Neural cell (in vitro differentiated cells): ENCODE results near the gene KLHL34.

Source experiments
- CTCF ChIP-seq: fragments of 450-650 bp; IDR thresholded peaks from 2 replicates; pipeline ENCODE4 v1.5.1; 2014; ENCODE audit warnings: antibody characterized with exemption, mild to moderate bottlenecking, moderate library complexity; ENCODE audit not compliant: poor library complexity, severe bottlenecking
- EZH2 ChIP-seq: fragments of 200-600, 300-800 bp; shearing (Covaris generic), sonication (generic); IDR thresholded peaks from 2 replicates; pipeline ENCODE4 v1.6.1; 2014; ENCODE audit warnings: antibody characterized with exemption, low read length, borderline replicate concordance, mild to moderate bottlenecking; ENCODE audit not compliant: insufficient read depth, poor library complexity, severe bottlenecking
- POLR2AphosphoS5 ChIP-seq: IDR thresholded peaks from 2 replicates; pipeline ENCODE4 v1.6.1; 2012
- RAD21 ChIP-seq: fragments of 450-650 bp; conservative IDR thresholded peaks from 2 replicates; pipeline ENCODE4 v1.6.1; 2014; ENCODE audit warnings: antibody characterized with exemption, mild to moderate bottlenecking, moderate library complexity
- REST ChIP-seq: IDR thresholded peaks from 2 replicates; pipeline ENCODE4 v1.6.1; 2012; ENCODE audit warnings: borderline replicate concordance
- SMC3 ChIP-seq: fragments of 450-650 bp; conservative IDR thresholded peaks from 2 replicates; pipeline ENCODE4 v1.6.1; 2014; ENCODE audit warnings: antibody characterized with exemption, mild to moderate bottlenecking, moderate library complexity; ENCODE audit not compliant: poor library complexity
- TAF1 ChIP-seq: IDR thresholded peaks from 2 replicates; pipeline ENCODE4 v1.6.1; 2012; ENCODE audit warnings: low read depth

- TF ChIP-seq CTCF = no peak
- no peak for TF ChIP-seq RAD21
- no peak for TF ChIP-seq SMC3
- TF ChIP-seq EZH2 = no peak
- no peak for TF ChIP-seq REST
- TF ChIP-seq POLR2AphosphoS5 = no peak
- no peak for TF ChIP-seq TAF1
These were observed 16.5 kb upstream of the KLHL34 start for GRCh38 chrX:21674430-21675186.
